Anterior cingulate cortex (tissue), 58 donors: Measurements from ENCODE around the gene BABAM2.
A peak's percentile ranks its signal among the peaks of the same experiment; 100 is the strongest.

ENCODE experiments used
- DNase-seq, 58 donors: peaks; one replicate each; lab custom pipeline; 2025; lab: John Stamatoyannopoulos, UW

BABAM2 gene

DNA sequence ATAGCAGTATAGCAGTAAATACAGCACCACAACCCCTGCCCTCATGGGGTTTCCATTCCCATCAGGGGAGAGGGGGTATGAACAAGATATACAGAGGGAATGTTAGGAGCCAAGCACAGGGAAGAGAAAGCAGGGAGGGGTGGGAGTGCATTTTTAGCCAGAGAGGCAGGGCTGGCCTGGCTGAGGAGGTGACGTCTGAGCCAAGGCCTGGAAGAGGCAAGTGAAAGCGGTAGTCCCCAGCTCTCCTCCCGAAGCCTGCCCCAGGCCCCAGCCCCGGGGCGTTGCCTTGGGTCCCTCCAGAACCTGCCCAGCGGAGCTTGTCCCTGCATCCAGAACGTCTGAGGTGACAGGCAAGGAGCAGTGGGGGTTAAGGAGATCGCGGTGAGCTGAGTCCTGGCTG, 457.1 kb downstream of the BABAM2 start:
- no peak for DNase-seq

DNA sequence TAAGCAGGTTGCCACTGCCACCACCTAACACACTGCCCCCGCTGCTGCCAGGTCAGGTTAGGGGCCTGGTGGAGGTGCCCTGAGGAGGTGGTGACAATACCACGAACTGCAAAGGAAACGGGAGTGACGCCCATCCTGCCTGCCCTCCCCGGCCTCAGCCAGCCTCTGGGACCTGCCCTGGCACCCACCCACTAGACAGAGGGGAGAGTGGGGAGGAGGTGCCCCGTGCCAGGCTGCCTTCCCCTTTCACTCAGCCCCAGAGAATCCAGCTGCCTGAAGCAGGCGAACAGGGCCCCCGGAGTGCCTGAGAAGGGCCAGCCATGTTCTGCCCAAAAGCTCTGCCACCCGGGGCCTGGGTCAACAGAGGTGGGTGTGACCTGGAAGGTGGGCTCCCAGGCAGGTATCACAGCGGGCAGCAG, 457.6 kb downstream of the BABAM2 start:
- DNase-seq: no peak

DNA sequence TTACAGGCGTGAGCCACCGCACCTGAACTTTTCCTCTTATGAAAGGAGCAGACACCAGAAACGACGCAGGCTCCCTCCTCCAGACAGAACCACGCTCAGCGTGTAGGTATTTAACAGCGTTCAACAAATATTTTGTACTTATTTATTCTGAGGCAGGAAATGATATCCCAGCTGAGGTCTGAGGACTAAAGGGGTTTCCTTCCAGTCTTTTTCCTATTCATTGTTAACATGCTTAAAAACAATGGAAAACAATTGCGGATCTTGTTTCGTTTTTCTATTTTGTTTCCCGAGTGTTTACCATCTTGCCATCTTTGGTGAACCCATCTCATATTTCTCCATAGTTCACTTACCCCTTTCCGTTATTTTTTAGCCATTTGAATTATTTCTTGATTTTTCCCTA, 458.4 kb downstream of the BABAM2 start:
- no peak for DNase-seq

DNA sequence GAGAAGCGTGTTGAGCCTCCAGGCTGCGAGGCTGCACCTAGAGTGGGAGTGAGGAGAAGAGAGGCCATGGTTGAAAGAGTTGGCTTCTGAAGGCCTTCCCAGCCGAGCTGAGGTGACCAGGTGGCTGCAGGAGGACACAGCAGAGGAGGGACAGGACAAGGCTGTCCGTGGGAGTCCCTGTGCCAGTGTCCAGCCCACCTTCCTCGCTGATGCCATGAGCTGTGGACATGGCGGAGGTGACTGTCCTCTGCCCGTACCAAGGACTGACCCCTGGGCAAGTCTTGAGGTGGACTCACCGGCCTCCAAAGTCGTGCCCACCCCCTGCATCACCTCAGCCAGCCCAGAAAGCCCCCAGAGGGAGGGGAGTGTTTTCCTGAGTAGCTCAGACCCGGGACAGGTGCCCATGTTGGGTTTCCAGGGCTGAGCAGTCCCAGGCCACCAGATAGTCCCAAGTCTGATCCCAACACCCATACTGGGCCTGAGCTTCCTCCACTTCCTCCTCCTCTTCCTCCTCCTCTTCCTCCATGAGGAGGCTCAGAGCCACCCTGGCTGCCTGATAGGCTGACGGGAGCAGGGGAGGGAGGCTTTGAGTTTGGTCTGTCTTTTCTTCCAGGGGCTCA, 459.1 kb downstream of the BABAM2 start:
- DNase-seq: no peak

DNA sequence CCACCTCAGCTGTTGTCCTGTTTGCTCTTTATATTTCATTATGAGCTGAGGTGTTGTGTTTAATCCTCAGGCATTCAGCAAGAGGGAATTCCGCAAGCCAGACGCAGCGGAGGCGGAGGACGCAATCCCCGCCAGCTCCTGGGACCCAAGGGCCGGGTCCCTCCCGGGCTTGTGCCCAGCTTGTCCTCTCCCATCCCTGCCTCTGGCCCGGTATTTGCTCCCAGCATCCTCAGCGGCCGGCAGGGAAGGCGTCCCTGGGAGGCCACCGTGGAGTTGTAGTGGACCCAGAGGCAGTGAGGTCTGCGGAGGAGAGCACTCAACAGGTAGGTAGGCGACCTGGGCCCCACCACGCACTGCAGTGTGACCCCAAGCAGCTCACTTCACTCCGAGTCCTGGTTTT, 459.7 kb downstream of the BABAM2 start:
- no peak for DNase-seq

DNA sequence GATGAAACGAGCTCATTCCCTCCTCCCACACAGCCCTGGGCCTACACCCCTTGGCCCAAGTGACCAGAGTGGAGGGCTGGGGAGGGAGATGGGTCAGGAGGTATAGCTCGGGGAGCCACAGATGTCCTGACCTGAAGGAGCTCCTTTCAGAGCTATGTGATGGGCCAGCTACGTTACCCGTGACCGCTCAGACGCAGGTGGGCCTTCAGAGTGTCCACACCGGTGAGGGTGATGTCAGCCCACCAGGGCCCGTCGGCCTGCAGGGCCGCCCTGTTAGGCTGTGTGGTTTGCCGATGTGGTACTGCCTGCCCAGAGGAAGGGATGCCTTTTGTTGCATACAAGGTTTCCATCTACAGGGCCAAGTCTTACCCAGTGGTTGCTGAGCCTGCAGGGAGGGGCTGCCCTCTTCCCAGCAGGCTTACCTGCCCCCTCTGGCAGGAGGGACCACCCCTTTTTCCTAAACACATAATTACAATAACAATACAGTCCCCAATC, 460.3 kb downstream of the BABAM2 start:
- no peak for DNase-seq

DNA sequence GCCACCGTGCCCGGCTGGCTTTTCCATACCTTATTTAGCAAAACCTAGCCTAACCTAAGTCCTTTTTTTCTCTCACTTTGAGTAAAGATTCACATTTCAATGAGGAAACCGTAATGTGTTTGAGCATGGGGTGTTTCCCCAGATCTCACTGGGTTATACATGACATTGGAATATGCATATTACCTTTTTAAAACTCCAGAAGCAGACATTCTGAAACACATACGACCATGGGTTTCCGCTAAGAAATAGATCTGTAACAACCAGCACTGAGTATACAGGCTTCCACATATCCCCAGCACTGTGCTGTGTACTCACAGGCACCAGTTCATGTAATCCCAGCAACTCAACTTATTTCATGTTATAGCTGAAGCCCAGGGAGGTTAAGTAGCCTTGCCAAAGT, 461.1 kb downstream of the BABAM2 start:
- DNase-seq: no peak

GRCh38 chr2:28352104-28352503, 461.6 kb downstream of the BABAM2 start:
- no peak for DNase-seq

DNA sequence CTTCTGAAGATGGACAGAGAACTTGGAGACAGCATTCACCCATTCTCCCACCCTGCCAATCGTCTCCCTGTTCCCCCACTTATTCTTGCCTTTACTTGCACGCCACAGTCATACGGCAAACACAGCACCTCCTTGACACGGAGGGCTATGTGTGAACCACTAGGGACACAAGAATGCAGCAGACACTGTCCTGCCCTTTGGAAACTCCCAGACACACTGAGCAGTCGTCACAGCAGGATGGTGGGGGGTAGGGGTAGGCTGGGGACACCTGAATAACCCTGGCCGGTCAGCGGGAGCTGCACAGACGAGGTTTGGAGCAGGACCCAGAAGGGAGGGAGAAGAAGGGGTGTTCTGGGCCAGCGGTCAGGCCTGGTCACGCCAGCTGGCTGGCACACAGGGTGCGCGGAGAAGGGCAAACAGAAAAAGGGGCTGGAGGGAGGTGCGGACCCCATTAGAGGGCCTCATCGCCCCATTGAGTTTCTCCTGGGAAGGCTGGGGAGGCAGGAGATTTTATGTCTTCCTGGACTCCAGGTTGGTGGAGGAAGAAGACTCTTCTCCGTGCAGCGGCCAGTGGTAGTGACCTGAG, 462.2 kb downstream of the BABAM2 start:
- DNase-seq: no peak

GRCh38 chr2:28354920-28355520, 464.5 kb downstream of the BABAM2 start:
- DNase-seq: no peak

- peak in 2 of 58 donors; percentile 14 to 47 for DNase-seq
Observed at GRCh38 chr2:28355521-28356094, 465.1 kb downstream of the BABAM2 start.

DNA sequence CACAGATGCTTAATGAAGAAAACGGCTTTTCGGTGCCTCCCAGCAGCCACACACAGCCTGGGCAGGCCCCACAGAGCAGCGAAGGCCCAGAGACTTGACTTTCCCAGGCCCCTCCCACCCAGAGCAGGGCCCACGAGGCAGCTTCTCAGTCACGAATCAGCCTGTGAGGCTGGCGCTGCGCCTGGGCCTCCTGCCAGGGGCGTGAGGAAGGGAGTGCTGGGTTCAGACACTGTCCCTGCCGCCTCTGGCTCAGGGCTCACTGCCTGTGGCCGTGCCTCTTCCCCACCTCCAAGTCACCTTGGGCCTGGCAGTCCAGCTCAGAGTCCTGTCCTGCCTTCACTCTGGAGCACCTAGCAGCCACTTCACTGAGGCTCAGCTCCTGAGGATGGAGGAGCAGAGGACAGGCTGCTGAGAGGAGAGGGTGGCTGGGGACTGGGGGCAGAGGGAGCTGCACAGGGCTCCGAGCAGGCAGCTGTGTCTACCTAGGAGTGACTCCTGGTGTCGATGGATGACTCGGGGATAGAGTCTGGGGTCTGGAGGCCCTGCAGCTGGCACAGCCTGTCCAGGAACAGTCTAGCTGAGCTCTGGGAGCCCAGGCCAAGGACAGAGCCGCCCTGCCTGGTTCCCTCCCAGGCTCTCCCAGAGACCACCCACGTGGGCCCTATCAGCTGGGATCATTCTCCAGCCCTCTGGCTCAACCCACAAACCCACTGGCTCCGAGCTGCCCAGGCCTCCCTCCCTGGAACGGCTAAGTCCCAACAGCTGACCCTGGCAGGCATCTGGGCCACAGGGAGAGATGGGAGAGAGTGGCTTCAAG, 465.8 kb downstream of the BABAM2 start:
- peak in 46 of 58 donors; percentile 7 to 74 (median 33) for DNase-seq

DNA sequence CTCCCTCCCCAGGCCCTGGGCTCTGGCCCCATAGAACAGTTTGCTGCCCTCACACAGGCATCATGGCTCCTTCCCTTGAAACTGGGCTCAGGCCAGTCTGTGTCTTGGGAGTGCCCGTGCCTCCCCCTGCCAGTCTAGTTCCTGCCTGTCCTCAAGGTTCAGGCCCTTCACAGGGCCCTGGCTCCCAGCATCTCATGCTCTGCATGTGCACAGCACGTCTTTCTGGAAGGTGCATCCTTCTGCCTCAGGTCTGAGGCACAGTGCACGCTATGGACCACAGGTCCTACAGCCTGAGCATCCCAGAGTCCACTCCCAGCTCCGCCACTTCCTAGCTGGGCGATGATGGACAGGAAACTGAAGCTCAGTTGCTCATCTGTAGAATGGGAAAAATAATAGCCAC, 466.5 kb downstream of the BABAM2 start:
- no peak for DNase-seq

- no peak for DNase-seq
Observed at GRCh38 chr2:28357948-28358667, 467.6 kb downstream of the BABAM2 start.

- no peak for DNase-seq
Observed at GRCh38 chr2:28358668-28359201, 468.2 kb downstream of the BABAM2 start.

- DNase-seq: peak in 10 of 58 donors; percentile 8 to 45 (median 22)
Observed at GRCh38 chr2:28359222-28360057, 468.9 kb downstream of the BABAM2 start.

GRCh38 chr2:28360058-28360717, 469.7 kb downstream of the BABAM2 start:
- no peak for DNase-seq

DNA sequence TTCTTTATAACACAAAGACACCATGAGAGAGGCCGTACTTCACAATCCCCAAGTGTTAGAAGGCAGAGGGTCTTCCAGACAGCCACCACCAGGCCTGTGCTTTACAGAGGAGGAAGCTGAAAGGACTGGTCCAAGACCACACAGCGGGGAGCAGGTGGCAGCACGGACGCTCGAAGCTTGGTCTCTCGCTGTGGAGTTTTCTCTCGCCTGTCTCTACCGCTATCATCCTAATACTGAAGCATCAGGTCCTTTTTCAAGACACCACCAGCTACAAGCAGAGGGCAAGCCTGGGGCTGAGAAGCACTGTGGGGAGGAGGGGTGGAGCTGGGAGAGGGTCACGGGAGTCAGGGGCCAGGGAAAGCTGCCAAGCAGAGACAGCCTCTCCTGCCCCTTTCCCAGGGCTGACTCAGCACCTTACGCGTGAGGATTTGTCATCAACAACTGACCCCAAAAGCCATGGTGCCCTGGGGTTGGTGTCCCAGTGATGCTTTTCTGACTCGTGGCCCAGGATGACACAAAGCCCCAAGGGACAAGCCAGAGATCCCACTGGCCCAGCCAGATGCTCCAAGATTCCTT, 470.3 kb downstream of the BABAM2 start:
- DNase-seq: no peak
